Trophoblast cell (in vitro differentiated cells and primary cell): ENCODE data around the gene ACOX1.
"Not testable (repeated sequence)": the region's sequence is repeated elsewhere in the genome, so short reads cannot be mapped to it uniquely, and the experiment has no call there.

Experiments used
- DNase-seq, 2 donors: peaks; one replicate each; pipeline ENCODE4 v3.0.0-alpha.2; 2016
- H2AFZ ChIP-seq: 2 replicates; pipeline ENCODE4 v1.6.1; 2013; ENCODE audit warnings: low read length, moderate library complexity, mild to moderate bottlenecking; ENCODE audit not compliant: insufficient read depth, poor library complexity
- H2AK5ac ChIP-seq: 2 replicates; pipeline ENCODE4 v1.6.1; 2013; ENCODE audit warnings: mild to moderate bottlenecking, low read length
- H2BK120ac ChIP-seq: 2 replicates; pipeline ENCODE4 v1.6.1; 2013; ENCODE audit warnings: low read length, mild to moderate bottlenecking, moderate library complexity; ENCODE audit not compliant: insufficient read depth, poor library complexity
- H2BK12ac ChIP-seq: 2 replicates; pipeline ENCODE4 v1.6.1; 2013; ENCODE audit warnings: mild to moderate bottlenecking, low read length, moderate library complexity
- H2BK5ac ChIP-seq: 2 replicates; pipeline ENCODE4 v1.6.1; 2013; ENCODE audit warnings: low read length, low read depth, moderate library complexity, mild to moderate bottlenecking; ENCODE audit not compliant: poor library complexity
- H3K14ac ChIP-seq: 2 replicates; pipeline ENCODE4 v1.6.1; 2013; ENCODE audit warnings: mild to moderate bottlenecking, low read length
- H3K18ac ChIP-seq: 2 replicates; pipeline ENCODE4 v1.6.1; 2013; ENCODE audit warnings: mild to moderate bottlenecking, low read length
- H3K23ac ChIP-seq: 2 replicates; pipeline ENCODE4 v1.6.1; 2013; ENCODE audit warnings: low read length
- H3K27ac ChIP-seq: 2 replicates; pipeline ENCODE4 v1.5.1; 2013; ENCODE audit warnings: low read depth, mild to moderate bottlenecking, inconsistent platforms, low read length, moderate library complexity
- H3K27me3 ChIP-seq: 2 replicates; pipeline ENCODE4 v1.6.1; 2013; ENCODE audit warnings: inconsistent platforms, mild to moderate bottlenecking, low read length, moderate library complexity; ENCODE audit not compliant: insufficient read depth
- H3K36me3 ChIP-seq, 2 experiments: 1 replicate in 1 of 2; 2 replicates in 1 of 2; pipeline ENCODE4 v1.6.1; 2013; ENCODE audit warnings: low read length in 2 of 2, mild to moderate bottlenecking in 2 of 2, moderate library complexity in 1 of 2; ENCODE audit not compliant: insufficient read depth in 2 of 2, control insufficient read depth in 1 of 2
- H3K4ac ChIP-seq: 2 replicates; pipeline ENCODE4 v1.6.1; 2013; ENCODE audit warnings: low read depth, mild to moderate bottlenecking, low read length, moderate library complexity
- H3K4me1 ChIP-seq, 2 experiments: 1 replicate in 1 of 2; 2 replicates in 1 of 2; pipeline ENCODE4 v1.6.1; 2013; ENCODE audit warnings: low read length in 2 of 2, mild to moderate bottlenecking in 2 of 2, moderate library complexity in 1 of 2; ENCODE audit not compliant: insufficient read depth in 2 of 2, control insufficient read depth in 1 of 2
- H3K4me2 ChIP-seq: 2 replicates; pipeline ENCODE4 v1.6.1; 2013; ENCODE audit warnings: inconsistent platforms, mild to moderate bottlenecking, low read length, moderate library complexity
- H3K4me3 ChIP-seq: 2 replicates; pipeline ENCODE4 v1.5.1; 2013; ENCODE audit warnings: mild to moderate bottlenecking, low read depth, low read length, inconsistent platforms
- H3K79me1 ChIP-seq: one replicate; pipeline ENCODE4 v1.6.1; 2013; ENCODE audit warnings: low read length
- H3K79me2 ChIP-seq: 2 replicates; pipeline ENCODE4 v1.6.1; 2013; ENCODE audit warnings: low read length, mild to moderate bottlenecking; ENCODE audit not compliant: control insufficient read depth, insufficient read depth, poor library complexity
- H3K9ac ChIP-seq: 2 replicates; pipeline ENCODE4 v1.6.1; 2013; ENCODE audit warnings: mild to moderate bottlenecking, low read length
- H3K9me3 ChIP-seq: 2 replicates; pipeline ENCODE4 v1.6.1; 2013; ENCODE audit warnings: low read depth, mild to moderate bottlenecking, control low read depth, inconsistent platforms, low read length; ENCODE audit not compliant: insufficient read depth
- H4K12ac ChIP-seq: 2 replicates; pipeline ENCODE4 v1.6.1; 2013; ENCODE audit warnings: low read depth, mild to moderate bottlenecking, low read length, moderate library complexity
- H4K8ac ChIP-seq: 2 replicates; pipeline ENCODE4 v1.6.1; 2013; ENCODE audit warnings: low read depth, mild to moderate bottlenecking, low read length, moderate library complexity
- H4K91ac ChIP-seq: one replicate; pipeline ENCODE4 v1.6.1; 2013; ENCODE audit warnings: low read depth, mild to moderate bottlenecking, low read length, moderate library complexity
- WGBS: extraction: QIAGEN DNeasy Blood & Tissue Kit; methylation state at CpG from one replicate; pipeline ENCODE4 v1.1.7; 2013; ENCODE audit warnings: missing lambda C conversion rate; ENCODE audit not compliant: insufficient read length, insufficient coverage; ENCODE audit errors: extremely low coverage; 5-methylcytosine and 5-hydroxymethylcytosine counted together

Gene ACOX1

DNA sequence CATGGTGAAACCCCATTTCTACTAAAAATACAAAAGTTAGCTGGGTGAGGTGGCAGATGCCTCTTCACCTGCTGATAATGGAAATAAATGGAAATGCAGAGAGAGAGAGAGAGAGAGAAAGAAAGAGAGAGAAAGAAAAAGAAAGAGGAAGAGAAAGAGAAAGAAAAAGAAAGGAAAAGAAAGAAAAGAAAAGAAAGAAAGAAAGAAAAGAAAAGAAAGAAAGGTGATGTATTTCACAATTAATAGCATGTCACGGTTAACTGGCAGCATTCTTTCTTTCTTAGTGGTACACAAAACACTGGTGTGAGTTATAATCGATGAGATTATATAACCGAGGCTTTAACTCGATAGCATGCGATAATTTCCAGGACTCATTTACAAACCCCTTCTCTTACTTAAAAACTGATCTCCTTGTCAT, 3.2 kb downstream of the ACOX1 start:
- Histone ChIP-seq H4K91ac (no peak overlapping the region), H3K4ac (peak overlapping the region; percentile 51), H2BK12ac (no peak overlapping the region), H2BK120ac (no peak overlapping the region), H3K9ac (no peak overlapping the region), H3K14ac (no peak overlapping the region), H3K9me3 (no peaks in the 10 kb centered on the region), H3K18ac (no peak overlapping the region), H3K27ac (no peak overlapping the region), H2BK5ac (no peak overlapping the region), H3K23ac (no peak overlapping the region), H3K27me3 (no peaks in the 10 kb centered on the region), H3K79me2 (peaks cover 20% of the 10 kb centered on the region), H2AFZ (no peak overlapping the region), H3K36me3 (peaks cover 13 to 15% of the 10 kb centered on the region in 2 experiments), H3K4me3 (no peak overlapping the region), H4K8ac (no peak overlapping the region), H2AK5ac (no peak overlapping the region), H3K79me1 (peaks cover 18% of the 10 kb centered on the region), H3K4me2 (no peak overlapping the region), H4K12ac (no peak overlapping the region), H3K4me1 (peaks cover 8 to 9% of the 10 kb centered on the region in 2 experiments)
- no CpG with 5 or more reads among the region's 5 CpGs for WGBS
- DNase-seq: peak in 1 of 2 donors; percentile 38

- H4K91ac ChIP-seq, H2BK5ac ChIP-seq, H3K9me3 ChIP-seq, H2AK5ac ChIP-seq, DNase-seq, H4K8ac ChIP-seq, H3K4me2 ChIP-seq, H3K23ac ChIP-seq, H3K4me1 ChIP-seq, H4K12ac ChIP-seq, H3K27ac ChIP-seq, H3K4me3 ChIP-seq, H2AFZ ChIP-seq, H3K27me3 ChIP-seq, H2BK120ac ChIP-seq, H2BK12ac ChIP-seq, H3K9ac ChIP-seq, H3K18ac ChIP-seq, H3K14ac ChIP-seq: not testable (repeated sequence)
- no CpG with 5 or more reads among the region's 6 CpGs for WGBS
- Histone ChIP-seq H3K79me1 (peaks cover 16% of the 10 kb centered on the region), H3K79me2 (peaks cover 17% of the 10 kb centered on the region), H3K36me3 (peaks cover 16 to 17% of the 10 kb centered on the region in 2 experiments), H3K4ac (peak overlapping the region; percentile 64)
Observed at GRCh38 chr17:75975187-75975586, 3.8 kb downstream of the ACOX1 start.

GRCh38 chr17:75970626-75971025, 8.3 kb downstream of the ACOX1 start:
- no peaks in the 10 kb centered on the region for H3K79me2 ChIP-seq
- H3K27ac ChIP-seq: no peak overlapping the region
- H3K4me2 ChIP-seq: no peak overlapping the region
- H2AFZ ChIP-seq: no peak overlapping the region
- WGBS: no CpG with 5 or more reads among the region's 7 CpGs
- H2BK120ac ChIP-seq: no peak overlapping the region
- no peak overlapping the region for H3K14ac ChIP-seq
- no peaks in the 10 kb centered on the region for H3K27me3 ChIP-seq
- H3K36me3 ChIP-seq: peaks cover 17 to 26% of the 10 kb centered on the region in 2 experiments
- H2BK12ac ChIP-seq: no peak overlapping the region
- H3K23ac ChIP-seq: no peak overlapping the region
- no peaks in the 10 kb centered on the region for H3K4me1 ChIP-seq
- no peak overlapping the region for H3K4me3 ChIP-seq
- H2AK5ac ChIP-seq: no peak overlapping the region
- no peak overlapping the region for H4K8ac ChIP-seq
- H3K4ac ChIP-seq: no peak overlapping the region
- no peaks in the 10 kb centered on the region for H3K79me1 ChIP-seq
- H3K9ac ChIP-seq: no peak overlapping the region
- H3K18ac ChIP-seq: no peak overlapping the region
- DNase-seq: no peak
- no peak overlapping the region for H4K12ac ChIP-seq
- no peak overlapping the region for H4K91ac ChIP-seq
- no peaks in the 10 kb centered on the region for H3K9me3 ChIP-seq
- no peak overlapping the region for H2BK5ac ChIP-seq

DNA sequence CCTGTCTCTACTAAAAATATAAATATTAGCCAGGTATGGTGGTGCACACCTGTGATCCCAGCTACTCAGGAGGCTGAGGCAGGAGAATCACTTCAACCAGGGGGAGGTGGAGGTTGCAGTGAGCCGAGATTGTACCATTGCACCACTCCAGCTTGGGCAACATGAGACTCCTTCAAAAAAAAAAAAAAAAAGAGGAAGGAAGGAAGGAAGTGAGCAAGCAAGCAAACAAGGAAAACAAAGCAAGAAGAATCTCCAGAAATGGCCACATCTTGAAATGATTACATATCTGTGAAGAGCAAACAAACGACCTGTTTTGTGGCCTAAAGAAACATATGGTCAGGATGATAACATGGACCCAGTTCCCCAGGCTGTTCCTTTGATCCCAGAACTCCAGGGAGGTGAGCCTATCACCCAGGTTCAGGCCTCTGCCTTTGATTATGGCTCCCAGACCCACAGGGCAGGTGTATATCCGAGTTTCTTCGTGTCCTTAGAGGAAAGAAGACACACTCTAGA, 8.9 kb downstream of the ACOX1 start:
- peaks cover 17 to 24% of the 10 kb centered on the region in 2 experiments for H3K36me3 ChIP-seq
- H3K4me3 ChIP-seq: no peak overlapping the region
- H3K18ac ChIP-seq: no peak overlapping the region
- no peak overlapping the region for H4K91ac ChIP-seq
- no peaks in the 10 kb centered on the region for H3K27me3 ChIP-seq
- peak overlapping the region; percentile 76 for H3K4ac ChIP-seq
- no peak overlapping the region for H3K23ac ChIP-seq
- H3K14ac ChIP-seq: no peak overlapping the region
- no peak for DNase-seq
- no peak overlapping the region for H3K27ac ChIP-seq
- no peak overlapping the region for H2BK120ac ChIP-seq
- no peak overlapping the region for H2AK5ac ChIP-seq
- no peaks in the 10 kb centered on the region for H3K9me3 ChIP-seq
- no peak overlapping the region for H4K8ac ChIP-seq
- no peak overlapping the region for H3K4me2 ChIP-seq
- no peak overlapping the region for H2BK12ac ChIP-seq
- no peak overlapping the region for H2BK5ac ChIP-seq
- no peaks in the 10 kb centered on the region for H3K79me2 ChIP-seq
- WGBS: no CpG with 5 or more reads among the region's 4 CpGs
- H2AFZ ChIP-seq: no peak overlapping the region
- no peak overlapping the region for H4K12ac ChIP-seq
- no peaks in the 10 kb centered on the region for H3K4me1 ChIP-seq
- no peak overlapping the region for H3K9ac ChIP-seq
- H3K79me1 ChIP-seq: no peaks in the 10 kb centered on the region
